A549 (cell line): ENCODE measurements around the gene NDUFAF3. TPM values are rescaled to one million over a fixed set of nuclear protein-coding genes. Genes with fewer than 3 reads are reported as not detected.

Source experiments
- ATAC-seq, 2 experiments: fragments of 200-7000 bp in 1 of 2; fragments of >200 bp in 1 of 2; cut with Nextera tagmentation in 1 of 2; cut with Tn5 transposase in 1 of 2; 3 replicates each; pipeline versions ENCODE4 v1.8.0 to v1.9.1; 2018 to 2020; ENCODE audit warnings: mild to moderate bottlenecking in 1 of 2, moderate library complexity in 1 of 2
- CTCF ChIA-PET: fragments of 300-600 bp; sonication (Branson Sonifier 250); formaldehyde crosslinking; extraction: SDS; loops from one replicate; lab custom pipeline; 2021; ENCODE audit warnings: antibody characterized with exemption, inconsistent platforms; lab: Yijun Ruan, JAX
- POLR2A ChIA-PET: fragments of 350-600 bp; formaldehyde crosslinking; extraction: SDS; loops from one replicate; lab custom pipeline; 2021; ENCODE audit warnings: antibody characterized with exemption, inconsistent platforms; lab: Yijun Ruan, JAX
- DNase-seq, 2 experiments: peaks; one replicate each; pipeline versions ENCODE4 v3.0.0 to v3.0.0-alpha.2; 2011 to 2016; ENCODE audit warnings: low read depth in 1 of 2, low spot score in 1 of 2
- FAIRE-seq: peaks from 2 replicates; lab custom pipeline; 2011; peaks lifted over from hg19 to GRCh38; lab: Jason Lieb, UNC
- H3K27ac ChIP-seq, 2 experiments: fragments of >200 bp; sonication (Bioruptor Twin); formaldehyde crosslinking; 3 replicates each; pipeline ENCODE4 v1.5.1; 2016 to 2017
- H3K4me1 ChIP-seq: fragments of >200 bp; sonication (Bioruptor Twin); formaldehyde crosslinking; 3 replicates; pipeline ENCODE4 v1.6.1; 2016
- H3K4me2 ChIP-seq: fragments of >200 bp; sonication (Bioruptor Twin); formaldehyde crosslinking; 3 replicates; pipeline ENCODE4 v1.6.1; 2016
- H3K4me3 ChIP-seq: fragments of >200 bp; sonication (Bioruptor Twin); formaldehyde crosslinking; 3 replicates; pipeline ENCODE4 v1.5.1; 2016
- H3K9me3 ChIP-seq: fragments of >200 bp; sonication (Bioruptor Twin); formaldehyde crosslinking; 3 replicates; pipeline ENCODE4 v1.6.1; 2016
- CBX2 ChIP-seq: fragments of 200-600 bp; sonication (generic); IDR thresholded peaks from 2 replicates; pipeline ENCODE4 v1.6.1; 2016; ENCODE audit warnings: low read depth, mild to moderate bottlenecking, borderline replicate concordance
- CEBPB ChIP-seq, 2 experiments: fragments of >200 bp in 1 of 2; sonication (Bioruptor Twin) in 1 of 2; formaldehyde crosslinking in 1 of 2; IDR thresholded peaks; 2 replicates each; pipeline ENCODE4 v1.6.1; 2012 to 2016
- EHF ChIP-seq: fragments of 250-450 bp; sonication (Bioruptor Pico); IDR thresholded peaks from 2 replicates; pipeline ENCODE4 v1.5.0; 2020; ENCODE audit warnings: mild to moderate bottlenecking
- ELK1 ChIP-seq: fragments of 150-350 bp; IDR thresholded peaks from 2 replicates; pipeline ENCODE4 v1.6.1; 2014; ENCODE audit warnings: low read depth, mild to moderate bottlenecking, low read length
- ESRRA ChIP-seq: fragments of 150-350 bp; IDR thresholded peaks from 2 replicates; pipeline ENCODE4 v1.6.1; 2014; ENCODE audit warnings: mild to moderate bottlenecking, low read length, borderline replicate concordance
- HES2 ChIP-seq: fragments of >200 bp; sonication (Bioruptor Twin); formaldehyde crosslinking; IDR thresholded peaks from 2 replicates; pipeline ENCODE4 v1.6.1; 2016
- HOXB13 ChIP-seq: fragments of 250-450 bp; sonication (Bioruptor Pico); IDR thresholded peaks from 2 replicates; pipeline ENCODE4 v1.5.0; 2020; ENCODE audit warnings: low read depth, mild to moderate bottlenecking, moderate library complexity
- HOXB5 ChIP-seq: fragments of 250-450 bp; sonication (Bioruptor Pico); IDR thresholded peaks from 2 replicates; pipeline ENCODE4 v1.5.0; 2020; ENCODE audit warnings: mild to moderate bottlenecking, moderate library complexity
- KDM1A ChIP-seq: fragments of 200-600 bp; sonication (generic); IDR thresholded peaks from 2 replicates; pipeline ENCODE4 v1.6.1; 2016; ENCODE audit warnings: low read depth, mild to moderate bottlenecking
- MAX ChIP-seq: IDR thresholded peaks from 2 replicates; pipeline ENCODE4 v1.6.1; 2012
- MAZ ChIP-seq: fragments of 150-350 bp; IDR thresholded peaks from 2 replicates; pipeline ENCODE4 v1.6.1; 2014; ENCODE audit warnings: antibody characterized with exemption, low read depth, low read length, borderline replicate concordance
- PHF8 ChIP-seq: fragments of 200-600 bp; sonication (generic); IDR thresholded peaks from 2 replicates; pipeline ENCODE4 v1.6.1; 2016; ENCODE audit warnings: low read depth, mild to moderate bottlenecking, antibody characterized with exemption, moderate library complexity, borderline replicate concordance
- RNF2 ChIP-seq: fragments of 200-600 bp; sonication (generic); IDR thresholded peaks from 2 replicates; pipeline ENCODE4 v1.6.1; 2016; ENCODE audit warnings: low read depth, mild to moderate bottlenecking, antibody characterized with exemption, moderate library complexity, borderline replicate concordance
- SMC3 ChIP-seq: fragments of >200 bp; sonication (Bioruptor Twin); formaldehyde crosslinking; IDR thresholded peaks from 3 replicates; pipeline ENCODE4 v1.6.1; 2018; ENCODE audit warnings: inconsistent platforms
- SREBF2 ChIP-seq: fragments of 450-650 bp; IDR thresholded peaks from 2 replicates; pipeline ENCODE4 v1.6.1; 2014; ENCODE audit warnings: mild to moderate bottlenecking, moderate library complexity
- ZSCAN20 ChIP-seq: fragments of 250-450 bp; sonication (Bioruptor Pico); IDR thresholded peaks from 2 replicates; pipeline ENCODE4 v1.8.0; 2022; ENCODE audit warnings: mild to moderate bottlenecking, moderate library complexity
- WGBS: methylation state at CpG from one replicate; pipeline ENCODE4 v1.1.6; 2017; ENCODE audit errors: missing lambda C conversion rate; 5-methylcytosine and 5-hydroxymethylcytosine counted together
- polyA plus RNA-seq, 4 experiments: library from polyadenylated mRNA; depleted of rRNA in 3 of 4; stranded (reverse); fragments of >200 nt; fragmentation: RNase III in 1 of 4; extraction: RNeasy Plus Mini Kit Qiagen cat#74134 plus additional on column Dnase treatment in 1 of 4; gene quantifications; 2 replicates in 3 of 4; 3 replicates in 1 of 4; pipeline ENCODE4 v1.2.3, GENCODE V29; 2011 to 2017

NDUFAF3 gene
- polyA plus RNA-seq, 2 of the 4 experiments (the other 2 are of a cell fraction): 44.3 to 71.4 TPM

- ChIA-PET CTCF (interaction anchor here (0.6 to 5.6 kb wide), 3 partner anchors 12 to 60 kb away, joined by 3 to 29 read pairs (median 5); partner anchors contain the start of genes NDUFAF3 and QRICH1), POLR2A (no interaction called here)
- Histone ChIP-seq H3K4me2 (no peak overlapping the region), H3K9me3 (no peaks in the 10 kb centered on the region), H3K4me1 (no peaks in the 10 kb centered on the region), H3K27ac (no peak overlapping the region), H3K4me3 (no peak overlapping the region)
- DNase-seq (no peak), FAIRE-seq (no peak), ATAC-seq (no peak)
- 90% methylated on average over 2 of the region's 2 CpGs for WGBS
- TF ChIP-seq PHF8 (no peak), SREBF2 (no peak), CEBPB (IDR thresholded peaks at IDR 0.05) (no peak)
Measured at GRCh38 chr3:49034650-49035049, 12.7 kb downstream of the NDUFAF3 start.

DNA sequence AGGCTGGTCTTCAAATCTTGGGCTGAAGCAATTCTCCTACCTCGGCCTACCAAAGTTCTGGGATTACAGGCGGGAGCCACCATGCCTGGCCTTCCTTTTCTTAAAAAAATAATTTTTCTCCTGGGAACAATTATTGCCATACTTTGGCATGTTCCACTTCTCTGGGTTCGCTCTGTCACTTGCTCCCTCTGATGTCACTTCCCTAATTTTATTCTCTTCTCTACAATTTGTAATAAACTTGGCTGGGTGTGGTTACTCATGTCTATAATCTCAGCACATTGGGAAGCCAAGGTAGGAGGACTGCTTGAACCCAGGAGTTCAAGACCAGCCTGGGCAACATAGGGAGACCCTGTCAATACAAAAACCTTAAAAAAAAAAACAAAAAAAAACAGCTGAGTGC is 13.4 kb downstream of the NDUFAF3 start:
- TF ChIP-seq MAX: no peak
- TF ChIP-seq HOXB5 (CRISPR knock-in tag): no peak
- TF ChIP-seq, all 56 proteins: peak for 0
- DNase-seq (no peak), ATAC-seq (no peak), FAIRE-seq (no peak)
- H3K4me1 ChIP-seq: no peaks in the 10 kb centered on the region
- H3K27ac ChIP-seq: no peak overlapping the region
- no peak overlapping the region for H3K4me3 ChIP-seq
- ChIA-PET POLR2A (no interaction called here), CTCF (interaction anchor here (1.6 to 5.6 kb wide), 2 partner anchors 13 to 59 kb away, joined by 5 to 29 read pairs; partner anchors contain the start of genes NDUFAF3 and QRICH1)
- H3K9me3 ChIP-seq: no peaks in the 10 kb centered on the region
- H3K4me2 ChIP-seq: no peak overlapping the region
- 97% methylated on average over 3 of the region's 3 CpGs for WGBS

DNA sequence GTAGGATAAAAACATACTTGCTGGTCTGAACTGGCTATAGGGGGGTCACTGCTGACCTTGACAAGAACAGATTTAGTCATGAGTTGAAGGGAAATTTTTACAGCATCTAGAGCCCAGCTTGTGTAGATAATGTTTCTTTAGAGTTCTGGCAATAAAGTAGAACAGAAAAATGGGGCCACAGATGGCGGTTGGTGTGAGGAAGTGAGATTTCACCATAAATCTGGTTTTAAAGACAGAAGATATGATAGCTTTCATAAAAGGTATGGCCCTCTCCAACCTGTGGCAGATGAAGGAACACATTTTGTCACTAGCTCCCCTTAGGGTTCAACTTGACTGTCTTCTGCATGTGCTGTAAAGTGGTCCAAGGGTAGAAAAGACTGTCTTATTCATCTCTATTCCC is 31.6 kb downstream of the NDUFAF3 start:
- 96% methylated on average over 1 of the region's 1 CpG for WGBS
- CTCF ChIA-PET: no interaction called here

GRCh38 chr3:49054344-49054862 is 32.5 kb downstream of the NDUFAF3 start:
- CTCF ChIA-PET: no interaction called here
- TF ChIP-seq ESRRA: no peak
- TF ChIP-seq EHF: no peak
- TF ChIP-seq ELK1: no peak
- TF ChIP-seq CBX2: no peak
- TF ChIP-seq CEBPB (IDR thresholded peaks at IDR 0.05): no peak
- no peak for TF ChIP-seq ZSCAN20 (CRISPR knock-in tag)
- TF ChIP-seq SREBF2: no peak
- no peak for TF ChIP-seq MAZ
- TF ChIP-seq HOXB13 (CRISPR knock-in tag): no peak
- TF ChIP-seq SMC3: no peak
- no peak for ATAC-seq
- H3K4me2 ChIP-seq: no peak overlapping the region
- no peak for DNase-seq
- no peak for FAIRE-seq
- no peaks in the 10 kb centered on the region for H3K4me1 ChIP-seq
- no peak overlapping the region for H3K27ac ChIP-seq
- H3K9me3 ChIP-seq: no peaks in the 10 kb centered on the region
- POLR2A ChIA-PET: no interaction called here
- WGBS: 84% methylated on average over 2 of the region's 2 CpGs
- H3K4me3 ChIP-seq: no peak overlapping the region

More for the DNA sequence above, 31.6 kb downstream of the NDUFAF3 start:
- no peak overlapping the region for H3K27ac ChIP-seq
- POLR2A ChIA-PET: no interaction called here
- H3K9me3 ChIP-seq: no peaks in the 10 kb centered on the region
- no peak overlapping the region for H3K4me3 ChIP-seq
- TF ChIP-seq RNF2 (no peak), KDM1A (no peak), HOXB5 (CRISPR knock-in tag) (no peak), HES2 (no peak)
- TF ChIP-seq, all 56 proteins: peak for 0
- no peaks in the 10 kb centered on the region for H3K4me1 ChIP-seq
- no peak overlapping the region for H3K4me2 ChIP-seq
- FAIRE-seq (no peak), ATAC-seq (no peak), DNase-seq (no peak)
